ENCODE measurements around the gene MAPKAPK5. TPM values are rescaled to one million over a fixed set of nuclear protein-coding genes. Genes with fewer than 3 reads are reported as not detected.
A peak's percentile ranks its signal among the peaks of the same experiment; 100 is the strongest.

Gene MAPKAPK5
- total and polyA plus RNA-seq, 9 of the 15 experiments (the other 6 are each of a cell fraction or from before 2014, with no cell fraction given) = 11.6 to 72.1 (median 60.4) TPM

GRCh38 chr12:111841750-111842555, at the start of gene MAPKAPK5 (continued):
- TF ChIP-seq ZNF609 (CRISPR knock-in tag; IDR thresholded peaks at IDR 0.05; ENCODE audit: borderline replicate concordance) (peak; percentile 83; the same call in 1 of the 2 replicates), ATF4 (CRISPR knock-in tag; IDR thresholded peaks at IDR 0.05) (0 out of 2 replicates have a peak, but pooled peaks have one; percentile 45), RBM25 (IDR thresholded peaks at IDR 0.05; ENCODE audit: low read depth, low read length, severe bottlenecking) (no peak), DACH1 (IDR thresholded peaks at IDR 0.05; ENCODE audit: partially characterized antibody) (peak; percentile 91), ZNF79 (CRISPR knock-in tag; IDR thresholded peaks at IDR 0.05; ENCODE audit: low read depth) (no peak), ZNF140 (CRISPR knock-in tag; IDR thresholded peaks at IDR 0.05) (no peak), CREM (IDR thresholded peaks at IDR 0.05; ENCODE audit: low read depth) (peak; percentile 100), ZNF263 (CRISPR knock-in tag; IDR thresholded peaks at IDR 0.05; ENCODE audit: borderline replicate concordance) (peak; percentile 49; the same call in 1 of the 2 replicates), MAZ (CRISPR knock-in tag; conservative IDR thresholded peaks at IDR 0.05 in 1 of 2, IDR thresholded peaks at IDR 0.05 in 1 of 2) (peak; percentile 74 to 93), ZKSCAN8 (CRISPR knock-in tag; IDR thresholded peaks at IDR 0.05) (no peak), GATA2 (CRISPR knock-in tag; IDR thresholded peaks at IDR 0.05) (0 out of 2 replicates have a peak, but pooled peaks have one; percentile 27), ZNF253 (CRISPR knock-in tag; conservative IDR thresholded peaks at IDR 0.05) (no peak), CEBPG (CRISPR knock-in tag; IDR thresholded peaks at IDR 0.05) (no peak), CEBPG (tag; conservative IDR thresholded peaks at IDR 0.05 in 1 of 2, IDR thresholded peaks at IDR 0.05 in 1 of 2) (no peak), TAF9B (IDR thresholded peaks at IDR 0.05; ENCODE audit: partially characterized antibody) (no peak), MAX (CRISPR knock-in tag; IDR thresholded peaks at IDR 0.05) (peak; percentile 92), RHOXF2B (CRISPR knock-in tag; conservative IDR thresholded peaks at IDR 0.05) (no peak), ZNF324 (CRISPR knock-in tag; IDR thresholded peaks at IDR 0.05) (no peak), CBFA2T3 (IDR thresholded peaks at IDR 0.05) (peak; percentile 23; the same call in 1 of the 2 replicates), NCOR1 (IDR thresholded peaks at IDR 0.05) (no peak)
